Stimulated activated CD8-positive, alpha-beta memory T cell treated with anti-CD3 and anti-CD28 coated beads, Interleukin-4, amount 100 ng/mL, for 4 hours (primary cell): ENCODE results near the gene MT1G.
"Not testable (repeated sequence)": the region's sequence is repeated elsewhere in the genome, so short reads cannot be mapped to it uniquely, and the experiment has no call there.

ENCODE experiments used
- DNase-seq, 2 donors: peaks; one replicate each; pipeline ENCODE4 v3.0.0-alpha.2; 2020; ENCODE audit warnings: low read depth in 2 of 2, low spot score in 1 of 2

Gene MT1G

DNA sequence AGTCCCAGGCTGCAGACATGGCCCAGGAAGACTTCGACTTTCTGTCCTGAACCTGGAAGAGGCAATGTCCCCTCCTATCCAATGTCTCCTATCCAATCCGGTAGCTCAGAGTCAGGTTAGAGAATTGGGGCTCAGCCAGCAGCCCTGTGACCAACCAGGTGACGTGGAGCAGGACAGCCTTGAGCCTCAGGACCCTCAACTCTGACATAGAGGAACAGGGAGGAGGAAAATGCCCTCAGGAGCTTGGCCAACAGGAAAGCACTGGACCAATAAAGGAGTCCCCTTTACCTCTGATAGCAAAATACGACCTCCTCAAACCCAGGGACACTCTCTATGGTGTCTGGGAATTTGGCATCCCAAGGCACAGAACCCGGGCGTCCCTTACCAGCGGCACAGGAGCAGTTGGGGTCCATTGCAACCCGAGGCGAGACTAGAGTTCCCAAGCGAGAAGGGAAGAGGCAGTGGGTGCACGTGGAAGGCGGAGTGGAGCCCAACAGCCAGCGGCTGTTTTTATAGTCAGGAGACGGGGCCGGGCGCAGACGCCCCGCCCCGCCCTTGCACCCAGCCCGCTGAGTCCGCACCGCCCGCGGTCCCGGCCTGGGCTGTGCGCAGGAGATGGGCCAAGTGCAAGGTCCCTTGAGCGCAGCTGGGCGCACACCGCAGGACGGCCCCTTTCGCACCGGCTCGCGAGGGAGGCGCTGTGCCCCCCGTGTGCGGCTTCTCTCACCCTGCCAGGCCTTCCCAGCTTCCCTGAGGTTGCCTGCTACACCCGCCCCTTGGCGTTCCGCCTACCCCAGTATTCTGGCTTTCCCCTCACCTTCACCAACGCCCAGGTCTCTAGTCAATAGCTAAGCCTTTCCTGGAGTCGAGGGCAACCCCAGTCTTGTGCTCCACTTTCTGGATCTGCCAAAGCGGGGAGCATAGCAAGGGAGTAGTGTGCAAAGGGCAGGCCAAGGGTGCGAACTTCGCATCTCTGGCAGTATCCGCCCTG is at the start of gene MT1G:
MT1G (minus strand) TSS at position 485 of the 991 bp plus-strand sequence; CDS start at position 413, 72 bp downstream.
- no peak for DNase-seq

DNA sequence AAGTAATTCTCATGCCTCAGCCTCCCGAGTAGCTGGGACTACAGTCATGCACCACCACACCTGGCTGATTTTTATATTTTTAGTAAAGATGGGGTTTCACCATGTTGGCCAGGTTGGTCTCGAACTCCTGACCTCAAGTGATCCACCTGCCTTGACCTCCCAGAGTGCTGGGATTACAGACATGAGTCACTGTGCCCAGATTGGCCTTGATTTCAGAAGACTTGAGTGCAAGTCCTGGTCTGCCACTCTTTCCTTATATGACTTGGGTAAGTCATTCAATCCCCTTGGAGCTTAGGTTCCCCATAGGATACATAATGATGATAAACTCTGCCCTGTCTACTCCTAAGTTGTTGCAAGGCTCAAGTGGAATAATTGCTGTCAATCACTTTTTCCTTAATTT is 49.7 kb upstream of the MT1G start:
- not testable (repeated sequence) for DNase-seq

DNA sequence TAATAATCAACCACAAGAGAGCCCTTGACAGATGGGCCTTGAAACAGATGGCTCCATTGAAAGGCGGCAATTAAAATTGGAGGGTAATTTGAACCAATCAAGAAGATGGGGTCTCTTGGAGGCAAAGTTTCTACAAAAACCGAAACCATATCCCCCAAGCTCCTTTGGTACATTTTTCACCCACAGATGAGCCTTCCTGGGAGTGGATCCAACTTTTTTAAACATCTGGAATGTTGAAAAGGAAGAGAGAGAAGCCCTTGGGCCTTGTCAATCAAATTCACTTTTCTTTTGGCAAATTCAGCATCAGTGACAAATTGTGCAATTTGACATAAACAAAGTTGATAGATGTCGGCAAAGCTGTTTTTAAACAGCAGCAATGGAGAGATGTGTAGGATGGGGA is 48.9 kb upstream of the MT1G start:
- no peak for DNase-seq

DNA sequence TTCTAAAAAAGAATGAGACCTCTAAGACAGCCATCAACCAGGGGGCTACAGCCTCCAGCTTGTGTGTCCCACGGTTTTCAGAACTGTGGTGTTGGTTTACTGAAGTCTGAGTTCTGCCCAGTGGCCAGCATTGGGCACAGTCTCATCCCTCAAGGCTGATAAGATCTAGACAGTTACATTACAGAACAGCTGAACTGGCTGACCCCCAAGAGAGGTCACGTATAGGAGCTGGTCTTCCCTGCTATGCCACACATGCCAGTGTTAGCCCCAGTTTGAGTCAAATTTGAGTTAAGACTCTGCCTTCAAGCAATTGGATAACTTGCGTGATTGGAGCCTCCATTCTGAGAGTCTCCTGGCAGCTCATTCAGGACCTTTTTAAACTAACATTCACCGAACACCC is 47.3 kb upstream of the MT1G start:
- no peak for DNase-seq

DNA sequence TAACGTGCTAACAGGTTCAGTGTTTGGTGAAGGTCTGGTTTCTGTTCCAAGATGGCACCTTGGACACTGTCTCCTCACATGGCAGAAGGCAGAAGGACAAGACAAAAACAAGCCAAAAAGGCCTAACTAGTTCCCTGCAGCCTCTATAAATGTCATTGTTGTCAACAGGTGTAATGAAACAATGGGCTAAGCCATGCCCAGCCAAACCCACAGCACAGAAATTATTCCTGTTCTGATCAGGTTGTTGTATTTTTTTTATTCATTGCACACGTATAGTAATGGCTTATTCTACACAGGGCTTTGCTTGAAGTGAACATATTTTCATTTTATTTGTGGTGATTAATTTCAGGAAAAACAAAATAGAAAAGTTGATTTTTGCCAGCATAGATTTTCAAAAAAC is 45.9 kb upstream of the MT1G start:
- DNase-seq: no peak

DNA sequence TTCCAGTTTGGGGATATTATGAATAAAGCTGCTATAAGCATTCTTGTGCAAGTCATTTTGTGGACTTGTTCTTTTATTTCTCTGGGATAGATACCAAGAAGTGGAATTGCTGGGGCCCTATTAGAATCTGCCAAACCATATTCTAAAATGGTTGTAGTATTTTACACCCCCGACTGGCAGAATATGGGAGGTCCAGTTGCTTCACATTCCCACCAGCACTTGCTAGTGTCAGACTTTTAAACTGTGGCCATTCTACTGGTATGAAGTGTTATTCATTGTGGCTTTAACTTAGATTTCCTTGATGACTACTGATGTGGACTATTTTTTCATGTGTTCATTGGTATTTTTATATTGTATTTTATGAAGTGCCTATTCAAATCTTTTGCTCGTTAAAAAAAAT is 44.0 kb upstream of the MT1G start:
- no peak for DNase-seq

DNA sequence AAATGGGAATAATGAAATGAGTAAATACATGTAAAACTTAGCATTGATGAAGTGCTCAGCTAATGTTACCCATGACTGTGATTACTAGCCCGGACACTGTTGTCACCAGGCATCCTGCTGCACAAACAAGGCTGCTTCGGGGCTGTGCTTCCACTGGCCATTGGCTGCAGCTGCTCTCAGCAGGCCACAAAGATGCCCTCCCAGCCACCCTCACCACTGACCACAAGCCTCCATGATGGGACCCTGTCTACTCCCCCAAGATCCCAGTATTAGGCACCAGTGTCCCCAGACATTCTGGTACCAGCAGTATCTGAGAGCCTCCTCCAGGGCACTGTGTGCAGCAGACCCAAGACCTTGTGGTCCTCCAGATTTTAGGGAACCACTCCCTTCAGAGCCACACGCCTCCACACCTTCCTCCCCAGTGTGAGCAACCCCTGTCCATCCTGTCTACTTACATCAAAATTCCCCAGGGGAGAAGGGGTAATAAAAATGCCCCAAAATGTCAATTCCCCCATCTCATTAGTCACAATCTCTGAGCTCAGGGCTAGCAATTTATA is 42.4 kb upstream of the MT1G start:
- DNase-seq: no peak

DNA sequence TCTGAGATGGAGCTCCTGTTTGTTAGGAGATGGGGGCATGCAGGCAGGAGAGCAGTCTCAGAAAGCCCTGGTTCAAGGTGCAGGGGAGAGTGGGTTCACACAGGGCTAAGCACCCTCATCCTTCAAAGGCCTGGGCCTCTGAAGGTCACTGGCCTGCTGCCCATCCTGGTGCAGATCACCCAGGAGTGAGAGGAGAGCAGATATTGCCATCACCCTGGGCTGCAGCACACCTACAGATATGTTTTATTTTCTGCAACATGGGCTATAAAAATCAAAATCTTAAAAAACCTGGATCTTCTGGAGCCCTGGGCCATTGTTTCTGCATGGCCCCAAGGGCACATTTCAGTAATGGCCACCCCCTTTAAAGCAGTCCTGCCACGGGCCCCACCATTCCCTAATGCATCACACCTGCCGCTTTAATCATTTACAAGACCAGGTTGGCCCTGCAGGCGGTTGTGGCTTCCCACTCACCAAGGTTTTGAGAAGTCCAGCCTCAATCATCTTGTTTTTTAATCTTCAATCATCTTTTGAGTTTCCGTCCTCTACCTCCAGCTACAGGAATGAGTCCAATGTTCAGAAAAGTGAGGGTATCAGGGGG is 41.7 kb upstream of the MT1G start:
- DNase-seq: no peak

DNA sequence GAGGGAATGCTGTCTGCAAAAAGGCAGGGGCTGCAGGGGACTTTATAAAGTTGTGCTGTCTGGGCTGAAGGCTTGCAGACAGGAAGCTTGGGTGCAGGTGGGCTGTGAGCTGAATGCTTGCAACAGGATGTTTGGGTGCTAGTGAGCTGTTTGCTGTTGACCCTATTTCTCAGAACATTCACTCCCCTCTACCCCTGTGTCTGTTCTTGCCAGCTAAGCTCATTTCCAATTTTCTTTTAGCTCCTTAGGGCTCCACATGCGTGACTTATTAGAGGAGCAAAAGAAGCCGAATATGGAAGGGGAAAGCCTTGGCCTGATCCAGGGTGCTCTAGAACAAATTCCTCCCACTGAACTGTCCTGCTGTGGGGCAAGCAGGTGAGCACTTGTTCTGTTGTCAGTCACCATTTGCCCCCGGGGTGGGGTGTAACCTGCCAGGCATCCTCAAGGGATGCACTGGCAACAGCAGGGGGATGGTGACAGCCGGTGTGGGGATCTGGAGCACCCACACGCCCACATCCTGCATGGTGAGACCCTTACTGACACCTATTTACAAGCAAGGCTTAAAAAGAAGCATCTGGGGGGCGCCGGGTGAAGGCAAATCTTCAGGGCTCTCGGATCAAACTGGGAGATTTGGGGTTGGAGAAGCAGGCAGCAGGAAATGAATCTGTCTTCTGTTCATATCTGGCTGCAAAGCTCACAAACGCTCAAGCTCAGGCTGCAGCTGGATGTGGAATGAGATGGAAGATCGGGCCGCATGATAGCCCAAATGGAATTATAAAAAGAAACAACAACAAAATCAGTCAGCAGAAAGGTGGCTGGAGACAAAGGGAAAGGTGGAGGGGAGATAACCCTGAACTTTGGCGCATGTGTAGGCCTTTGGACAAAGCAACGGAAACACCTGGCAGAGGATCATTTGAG is 40.9 kb upstream of the MT1G start:
- DNase-seq: no peak

DNA sequence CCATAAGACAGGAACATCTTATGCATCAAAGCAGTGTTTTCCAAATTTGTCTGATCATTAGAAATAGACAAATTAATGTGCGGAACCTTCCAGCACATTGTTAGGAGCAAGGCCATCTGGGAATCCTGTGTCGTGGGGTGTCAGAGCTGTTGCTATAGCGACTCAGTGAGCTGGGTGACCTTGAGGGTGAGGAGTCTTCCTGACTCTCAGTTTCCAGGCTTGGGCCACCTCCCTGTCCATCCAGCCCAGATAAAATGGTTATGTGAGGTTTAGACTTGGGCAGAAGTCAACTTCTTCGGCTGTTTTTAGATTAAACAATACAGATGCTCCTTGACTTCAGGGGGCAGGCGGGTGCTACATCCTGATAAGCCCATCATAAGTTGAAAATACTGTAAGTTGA is 35.0 kb upstream of the MT1G start:
- no peak for DNase-seq

DNA sequence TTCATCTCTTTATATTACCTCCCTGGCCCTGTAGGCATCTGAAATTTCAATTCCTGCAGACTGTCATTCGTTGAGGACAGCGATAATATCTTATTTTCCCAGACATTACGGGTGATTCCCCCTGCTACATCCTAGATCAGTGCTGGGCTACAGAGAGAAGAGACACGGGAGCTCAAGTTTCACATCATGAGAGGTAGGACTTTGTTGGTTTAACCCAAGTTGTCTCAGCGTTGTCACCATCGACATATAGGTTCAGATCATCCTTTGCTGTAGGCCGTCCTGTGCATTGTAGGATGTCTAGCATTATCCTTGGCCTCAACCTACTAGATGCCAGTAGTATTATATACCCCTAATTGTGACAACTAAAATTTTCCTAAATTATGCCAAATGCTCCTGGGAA is 33.7 kb upstream of the MT1G start:
- DNase-seq: no peak

DNA sequence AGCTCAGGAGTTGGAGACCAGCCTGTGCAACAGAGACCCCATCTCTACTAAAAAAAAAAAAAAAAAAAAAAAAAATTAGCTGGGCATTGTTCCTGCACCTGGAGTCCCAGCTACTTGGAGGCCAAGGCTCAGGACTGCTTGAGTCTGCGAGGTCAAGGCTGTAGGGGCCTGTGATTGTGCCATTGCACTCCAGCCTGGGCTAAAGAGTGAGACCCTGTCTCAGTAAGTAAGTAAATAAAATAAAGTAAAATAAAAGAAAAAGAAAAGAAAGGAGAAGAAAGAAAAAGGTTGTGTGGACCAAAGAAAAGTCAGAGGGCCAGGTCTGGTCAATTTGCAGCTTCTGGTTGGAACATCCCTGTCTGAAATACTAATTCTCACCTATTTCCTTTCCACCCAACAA is 32.8 kb upstream of the MT1G start:
- no peak for DNase-seq

DNA sequence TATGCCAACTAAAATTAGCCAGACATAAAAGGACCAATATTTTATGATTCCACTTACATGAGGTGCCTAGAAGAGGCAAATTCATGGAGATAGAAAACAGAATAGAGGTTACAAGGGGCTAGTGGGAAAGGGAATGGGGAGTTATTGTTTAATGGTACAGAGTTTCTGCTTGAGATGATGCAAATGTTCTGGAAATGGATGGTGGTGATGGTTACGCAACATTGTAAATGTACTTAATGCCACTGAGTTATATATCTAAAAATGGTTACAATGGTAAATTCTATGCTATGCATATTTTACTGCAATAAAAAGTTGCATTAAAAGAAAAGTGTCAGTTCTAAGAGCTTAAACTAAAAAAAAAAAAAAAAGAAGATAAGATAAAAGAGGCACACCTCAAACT is 32.3 kb upstream of the MT1G start:
- DNase-seq: no peak

DNA sequence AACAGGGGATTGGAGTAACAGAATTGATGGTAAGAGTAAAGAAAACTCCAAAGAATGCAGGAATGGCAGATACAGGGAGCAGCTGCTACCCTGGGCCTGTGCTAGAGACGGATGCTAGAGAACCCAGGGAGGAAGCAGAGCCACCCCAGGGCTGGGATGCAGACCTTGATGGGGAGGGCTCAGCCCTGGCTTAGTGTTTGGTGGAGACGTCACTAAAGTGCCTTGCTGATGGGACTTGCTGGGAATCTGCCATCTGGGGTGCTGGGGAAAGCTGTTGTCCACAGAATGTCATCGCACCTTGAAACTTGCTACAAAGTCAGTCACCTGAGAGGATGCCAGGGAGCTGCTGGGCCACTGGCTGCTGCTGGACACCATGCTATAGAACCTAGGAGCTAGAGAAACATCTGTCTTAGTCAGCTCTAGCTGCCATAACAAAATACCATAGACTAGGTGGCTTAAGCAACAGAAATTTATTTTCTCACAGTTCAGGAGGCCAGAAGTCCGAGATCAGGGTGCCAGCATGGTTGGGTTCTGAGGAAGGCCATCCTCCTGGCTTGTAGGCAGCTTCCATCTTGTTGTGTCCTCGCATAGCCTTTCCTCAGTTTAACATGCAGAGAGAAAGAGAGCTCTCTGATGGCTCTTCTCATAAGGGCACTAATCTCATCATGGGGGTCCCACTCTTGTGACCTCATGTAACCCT is 29.7 kb upstream of the MT1G start:
- no peak for DNase-seq

DNA sequence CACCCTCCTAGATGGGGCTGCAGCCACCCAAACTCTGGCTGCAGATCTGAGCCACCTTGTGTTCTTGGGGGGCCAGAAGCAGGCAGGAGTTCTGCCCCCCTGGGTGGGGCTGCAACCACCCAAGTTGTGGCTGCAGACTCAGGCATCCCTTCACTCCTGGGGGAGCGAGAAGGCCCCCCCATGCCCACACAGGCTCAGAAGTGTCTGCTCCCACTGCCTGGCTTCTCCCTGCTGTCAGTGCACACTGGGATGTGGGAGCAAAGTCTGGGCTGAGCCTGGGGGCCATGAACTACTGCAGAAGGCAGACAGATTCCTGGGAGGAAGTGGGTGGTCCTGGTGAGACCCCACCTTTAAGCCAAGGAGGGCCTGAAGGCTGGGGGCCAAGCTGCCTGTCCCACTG is 27.4 kb upstream of the MT1G start:
- no peak for DNase-seq

DNA sequence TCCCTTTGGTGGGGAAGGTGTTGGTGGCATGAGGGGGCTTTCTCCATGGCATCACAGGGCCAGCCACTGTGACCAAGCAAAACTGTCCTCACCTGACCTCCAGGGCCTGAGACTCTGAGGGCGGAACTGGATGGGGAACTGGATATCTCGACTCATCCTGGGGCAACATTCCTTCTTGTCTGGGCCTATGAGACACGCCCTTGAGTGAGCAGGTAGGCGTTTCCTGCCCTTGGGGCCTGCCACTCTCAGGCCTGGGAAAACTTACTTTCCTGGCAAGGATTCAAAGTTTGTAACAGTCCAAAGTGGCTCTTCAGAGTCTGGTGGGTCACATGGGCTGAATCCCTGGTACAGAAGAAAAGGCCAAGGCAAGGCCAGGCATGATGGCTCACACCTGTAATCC is 24.0 kb upstream of the MT1G start:
- no peak for DNase-seq

DNA sequence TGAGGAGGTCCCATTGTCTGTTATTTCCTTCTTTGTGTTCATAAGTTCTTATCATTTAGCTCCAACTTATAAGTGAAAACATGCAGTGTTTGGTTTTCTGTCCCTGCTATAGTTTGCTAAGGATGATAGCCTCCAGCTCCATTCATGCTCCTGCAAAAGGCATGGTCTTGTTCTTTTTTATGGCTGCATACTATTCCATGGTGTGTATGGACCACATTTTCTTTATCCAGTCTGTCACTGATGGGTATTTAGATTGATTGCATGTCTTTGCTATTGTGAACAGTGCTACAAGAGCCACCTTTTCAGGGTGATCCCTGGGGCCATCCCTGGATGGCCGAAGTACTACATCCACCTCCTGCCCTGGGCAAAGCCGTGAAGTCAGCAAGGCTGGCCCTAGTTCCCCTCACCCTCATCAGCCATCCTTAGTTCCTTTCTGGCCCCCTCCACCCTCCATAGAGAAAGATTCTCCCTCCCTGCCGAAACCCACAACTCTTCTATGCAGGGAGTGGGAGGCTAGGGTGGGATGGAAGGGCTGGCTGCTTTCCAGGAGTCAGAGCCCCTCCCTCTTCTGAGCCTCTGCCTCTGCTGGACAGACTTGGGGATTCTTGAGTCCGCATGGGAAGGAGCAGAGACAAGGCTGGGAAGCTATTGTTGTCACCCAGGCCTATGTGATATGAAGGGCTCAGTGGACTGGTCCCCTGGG is 22.7 kb upstream of the MT1G start:
- no peak for DNase-seq

DNA sequence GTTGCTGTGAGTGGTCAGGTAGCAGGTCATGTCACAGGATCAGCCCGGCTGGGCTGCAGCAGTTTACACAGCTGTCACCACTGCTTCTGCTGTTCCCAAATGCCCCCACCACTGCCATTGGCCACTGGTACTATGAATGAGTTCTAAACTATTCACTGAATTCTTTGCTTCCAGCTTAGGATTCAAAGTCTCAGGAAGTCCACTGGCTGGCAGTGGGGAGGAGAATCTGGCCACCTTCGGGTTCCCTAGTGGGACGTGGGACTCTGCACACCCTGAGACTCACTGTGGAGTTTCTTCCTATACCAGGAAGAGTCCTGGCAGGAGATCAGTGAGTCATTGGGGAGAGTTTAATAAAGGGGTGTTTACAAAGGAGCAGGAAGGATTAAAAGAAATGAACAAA is 21.3 kb upstream of the MT1G start:
- DNase-seq: no peak

DNA sequence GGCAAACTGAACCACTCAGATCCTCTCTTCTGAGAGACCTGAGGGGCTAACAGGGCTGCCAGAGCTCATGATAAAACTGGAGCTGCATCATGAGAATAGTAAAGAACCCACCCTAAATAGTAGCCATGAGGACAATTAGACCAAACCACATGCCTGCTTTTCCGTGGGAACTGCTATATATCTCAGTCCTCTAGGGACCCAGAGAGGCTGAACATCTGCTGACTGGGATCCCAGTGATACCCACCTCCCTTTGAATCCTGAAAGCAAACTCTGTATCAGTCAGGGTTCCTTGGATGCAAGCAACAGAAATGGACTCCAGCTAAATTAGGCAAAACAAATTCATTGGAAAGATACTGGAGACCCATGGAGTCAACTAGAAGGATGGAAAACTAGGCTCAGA is 20.9 kb upstream of the MT1G start:
- DNase-seq: no peak

DNA sequence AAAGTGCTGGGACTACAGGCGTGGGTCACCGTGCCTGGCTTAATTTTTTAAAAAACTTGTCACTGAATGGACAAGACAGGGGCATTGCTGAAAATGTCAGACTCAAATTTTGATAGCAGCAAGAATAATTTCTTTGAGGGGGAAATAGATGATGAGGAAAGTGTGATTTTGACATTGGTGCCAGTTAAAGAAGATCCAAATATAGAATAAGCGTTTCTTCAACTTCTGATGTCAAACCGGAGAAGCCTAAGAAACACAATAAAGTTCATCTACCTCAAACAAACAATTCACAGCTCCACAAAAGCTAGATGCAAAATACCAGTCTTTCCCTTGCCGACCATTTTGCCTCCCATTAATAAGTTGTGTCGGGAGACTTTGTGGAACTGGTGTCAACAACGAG is 18.9 kb upstream of the MT1G start:
- no peak for DNase-seq
